ENCODE measurements around the gene PTPA. TPM values are rescaled to one million over a fixed set of nuclear protein-coding genes. Genes with fewer than 3 reads are reported as not detected.

The PTPA gene
- total and polyA plus RNA-seq, 9 of the 15 experiments (the other 6 are each of a cell fraction or from before 2014, with no cell fraction given): 1.7 to 121 (median 72.6) TPM

- TF ChIP-seq, protein P1, sequence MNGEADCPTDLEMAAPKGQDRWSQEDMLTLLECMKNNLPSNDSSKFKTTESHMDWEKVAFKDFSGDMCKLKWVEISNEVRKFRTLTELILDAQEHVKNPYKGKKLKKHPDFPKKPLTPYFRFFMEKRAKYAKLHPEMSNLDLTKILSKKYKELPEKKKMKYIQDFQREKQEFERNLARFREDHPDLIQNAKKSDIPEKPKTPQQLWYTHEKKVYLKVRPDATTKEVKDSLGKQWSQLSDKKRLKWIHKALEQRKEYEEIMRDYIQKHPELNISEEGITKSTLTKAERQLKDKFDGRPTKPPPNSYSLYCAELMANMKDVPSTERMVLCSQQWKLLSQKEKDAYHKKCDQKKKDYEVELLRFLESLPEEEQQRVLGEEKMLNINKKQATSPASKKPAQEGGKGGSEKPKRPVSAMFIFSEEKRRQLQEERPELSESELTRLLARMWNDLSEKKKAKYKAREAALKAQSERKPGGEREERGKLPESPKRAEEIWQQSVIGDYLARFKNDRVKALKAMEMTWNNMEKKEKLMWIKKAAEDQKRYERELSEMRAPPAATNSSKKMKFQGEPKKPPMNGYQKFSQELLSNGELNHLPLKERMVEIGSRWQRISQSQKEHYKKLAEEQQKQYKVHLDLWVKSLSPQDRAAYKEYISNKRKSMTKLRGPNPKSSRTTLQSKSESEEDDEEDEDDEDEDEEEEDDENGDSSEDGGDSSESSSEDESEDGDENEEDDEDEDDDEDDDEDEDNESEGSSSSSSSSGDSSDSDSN (IDR thresholded peaks at IDR 0.05; ENCODE audit: borderline replicate concordance in 1 of 2, low read depth in 2 of 2, low read length in 2 of 2): 0 out of 4 replicates have a peak, but pooled peaks of 1 of the 2 experiments have one; percentile 42
- TF ChIP-seq RFX5 (IDR thresholded peaks at IDR 0.05; ENCODE audit: low read depth, low read length) (no peak), TCFL5 (CRISPR knock-in tag; conservative IDR thresholded peaks at IDR 0.05) (no peak), ZC3H8 (IDR thresholded peaks at IDR 0.05) (no peak), ZFX (CRISPR knock-in tag; IDR thresholded peaks at IDR 0.05) (peak; percentile 59), ATF1 (CRISPR knock-in tag; IDR thresholded peaks at IDR 0.05) (no peak), ATF1 (tag; IDR thresholded peaks at IDR 0.05) (0 out of 2 replicates have a peak, but pooled peaks have one; percentile 10), CREM (IDR thresholded peaks at IDR 0.05; ENCODE audit: low read depth) (0 out of 2 replicates have a peak, but pooled peaks have one; percentile 33), SREBF1 (IDR thresholded peaks at IDR 0.05; ENCODE audit: borderline replicate concordance, low read depth, low read length) (no peak), XRCC4 (IDR thresholded peaks at IDR 0.05; ENCODE audit: extremely low read depth, insufficient read depth, insufficient read length) (no peak), PCBP1 (IDR thresholded peaks at IDR 0.05; ENCODE audit: low read depth, low read length, poor library complexity, severe bottlenecking) (no peak), RUNX1 (IDR thresholded peaks at IDR 0.05; ENCODE audit: low read depth) (no peak), FOSL1 (tag; conservative IDR thresholded peaks at IDR 0.05) (no peak), PHF20 (IDR thresholded peaks at IDR 0.05; ENCODE audit: partially characterized antibody) (no peak), MAZ (CRISPR knock-in tag; conservative IDR thresholded peaks at IDR 0.05 in 1 of 2, IDR thresholded peaks at IDR 0.05 in 1 of 2) (peak; percentile 41 to 65; a peak in 2 of 4 replicates), ZNF77 (CRISPR knock-in tag; IDR thresholded peaks at IDR 0.05) (no peak), MYC (IDR thresholded peaks at IDR 0.05; ENCODE audit: low read depth, low read length) (0 out of 2 replicates have a peak, but pooled peaks have one; percentile 17), MYC (CRISPR knock-in tag; IDR thresholded peaks at IDR 0.05; ENCODE audit: borderline replicate concordance, low read depth) (no peak), ZNF79 (CRISPR knock-in tag; IDR thresholded peaks at IDR 0.05; ENCODE audit: low read depth) (no peak), BACH1 (tag; IDR thresholded peaks at IDR 0.05) (no peak), HMGXB4 (CRISPR knock-in tag; IDR thresholded peaks at IDR 0.05) (no peak), HLTF (IDR thresholded peaks at IDR 0.05) (no peak)
- TF ChIP-seq, protein P2, sequence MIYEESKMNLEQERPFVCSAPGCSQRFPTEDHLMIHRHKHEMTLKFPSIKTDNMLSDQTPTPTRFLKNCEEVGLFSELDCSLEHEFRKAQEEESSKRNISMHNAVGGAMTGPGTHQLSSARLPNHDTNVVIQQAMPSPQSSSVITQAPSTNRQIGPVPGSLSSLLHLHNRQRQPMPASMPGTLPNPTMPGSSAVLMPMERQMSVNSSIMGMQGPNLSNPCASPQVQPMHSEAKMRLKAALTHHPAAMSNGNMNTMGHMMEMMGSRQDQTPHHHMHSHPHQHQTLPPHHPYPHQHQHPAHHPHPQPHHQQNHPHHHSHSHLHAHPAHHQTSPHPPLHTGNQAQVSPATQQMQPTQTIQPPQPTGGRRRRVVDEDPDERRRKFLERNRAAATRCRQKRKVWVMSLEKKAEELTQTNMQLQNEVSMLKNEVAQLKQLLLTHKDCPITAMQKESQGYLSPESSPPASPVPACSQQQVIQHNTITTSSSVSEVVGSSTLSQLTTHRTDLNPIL (CRISPR knock-in tag; IDR thresholded peaks at IDR 0.05): no peak
Measured at GRCh38 chr9:129102791-129103594, 8.2 kb upstream of the PTPA start (continued).
